ENCODE data around the gene HPGD.
A peak's percentile ranks its signal among the peaks of the same experiment; 100 is the strongest.

HPGD gene

DNA sequence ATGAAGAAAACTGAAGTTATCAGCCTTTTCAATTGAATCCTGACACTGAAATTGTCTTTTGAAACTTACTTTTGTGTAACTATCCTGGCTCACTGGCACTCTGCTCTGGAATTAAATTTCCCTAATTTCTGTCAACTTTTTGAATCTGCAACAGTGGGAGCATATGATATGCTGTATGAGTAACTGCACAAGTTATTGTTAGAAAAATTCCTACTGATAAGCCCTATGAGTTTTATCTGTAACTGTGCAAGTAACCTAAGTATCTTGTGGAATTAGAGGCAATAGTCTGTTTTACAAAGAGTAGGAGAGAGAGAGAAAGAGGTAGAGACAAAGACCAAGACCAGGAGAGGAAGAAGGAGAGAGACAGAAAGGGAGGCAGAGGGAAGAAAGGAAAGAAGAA lies 9.2 kb upstream of the HPGD start:
- TF ChIP-seq CTCF (IDR thresholded peaks at IDR 0.05) (no peak), ZFX (IDR thresholded peaks at IDR 0.05; ENCODE audit: borderline replicate concordance) (no peak)
- H3K27ac ChIP-seq = no peak overlapping the region

DNA sequence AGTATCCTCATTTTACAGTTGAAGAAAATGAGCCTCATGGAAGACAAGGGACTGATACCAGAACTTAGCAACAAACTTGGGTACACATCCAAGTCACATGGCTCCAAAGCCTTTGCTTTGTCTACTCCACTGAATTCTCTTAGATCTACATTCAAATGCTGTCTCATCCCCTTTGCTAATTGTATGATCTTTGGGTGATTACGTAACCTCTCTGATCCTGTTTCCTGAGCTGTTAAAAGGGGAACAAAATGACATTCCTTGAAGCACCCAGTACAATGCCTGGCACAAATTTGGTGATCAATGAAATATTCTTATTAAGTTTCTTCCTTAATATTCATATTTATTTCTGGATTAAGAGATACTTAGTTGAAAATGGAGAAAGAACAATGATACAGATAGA lies 5.9 kb upstream of the HPGD start:
- no peak overlapping the region for H3K27ac ChIP-seq
- no peak for TF ChIP-seq CTCF (IDR thresholded peaks at IDR 0.05)
- no peak for TF ChIP-seq ZFX (IDR thresholded peaks at IDR 0.05; ENCODE audit: borderline replicate concordance)

DNA sequence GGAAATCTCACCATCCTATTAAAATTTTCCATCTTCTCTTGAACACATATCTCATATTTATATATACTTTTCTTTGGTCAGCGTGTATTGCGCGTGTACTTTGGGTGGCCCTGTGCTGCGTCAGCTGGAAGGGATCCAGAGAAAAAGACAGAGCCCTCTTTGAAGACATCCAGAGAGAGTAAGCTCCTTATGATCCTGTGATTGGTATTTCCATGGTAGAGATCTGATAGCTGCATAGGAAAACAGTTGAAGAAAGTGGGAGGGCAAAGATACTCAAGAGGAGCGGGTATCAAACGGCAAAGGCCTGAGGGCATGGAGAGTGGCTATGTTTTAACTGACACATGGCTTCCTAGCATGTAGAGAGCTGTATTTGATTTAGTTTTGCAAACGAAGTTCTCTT lies 4.4 kb upstream of the HPGD start:
- no peak overlapping the region for H3K27ac ChIP-seq
- no peak for TF ChIP-seq CTCF (IDR thresholded peaks at IDR 0.05)
- no peak for TF ChIP-seq ZFX (IDR thresholded peaks at IDR 0.05; ENCODE audit: borderline replicate concordance)

- H3K27ac ChIP-seq = peak overlapping the region; percentile 93
- TF ChIP-seq ZFX (IDR thresholded peaks at IDR 0.05; ENCODE audit: borderline replicate concordance) = no peak
- no peak for TF ChIP-seq CTCF (IDR thresholded peaks at IDR 0.05)
Observed at GRCh38 chr4:174524242-174524641, 2.0 kb upstream of the HPGD start.

DNA sequence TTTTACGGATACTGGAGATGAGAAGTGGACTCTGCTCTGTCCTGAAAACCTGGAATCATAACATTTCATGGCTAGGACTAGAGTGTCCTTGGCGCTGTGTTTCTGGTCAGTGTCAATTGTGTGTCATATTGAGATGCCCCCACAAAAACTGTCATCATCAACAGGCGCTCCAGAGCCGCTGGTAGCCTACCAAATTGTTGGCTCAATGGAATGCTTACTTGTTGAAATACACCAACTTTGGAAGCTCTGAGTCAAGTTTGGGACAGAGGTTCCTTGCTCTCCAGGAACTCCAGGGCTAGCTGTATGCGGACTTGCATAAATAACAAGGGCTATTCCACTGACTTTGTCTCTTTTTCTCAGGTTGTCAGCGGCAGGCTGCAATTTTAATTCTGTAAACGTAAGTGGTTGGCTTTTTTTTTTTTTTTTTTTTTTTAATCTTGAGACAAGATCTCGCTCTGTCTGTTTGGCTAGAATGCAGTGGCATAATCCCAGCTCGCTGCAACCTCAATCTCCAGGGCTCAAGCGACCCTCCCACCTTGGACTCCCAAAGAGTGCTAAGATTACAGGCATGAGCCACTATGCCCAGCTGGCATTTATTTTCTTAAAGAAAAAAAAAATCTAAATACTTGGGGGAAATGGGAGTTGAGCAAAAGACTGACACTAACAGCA lies 871 bp upstream of the HPGD start:
- peak overlapping the region; percentile 93 for H3K27ac ChIP-seq
- TF ChIP-seq CTCF (IDR thresholded peaks at IDR 0.05) (no peak), ZFX (IDR thresholded peaks at IDR 0.05; ENCODE audit: borderline replicate concordance) (no peak)

GRCh38 chr4:174521800-174522182 lies 497 bp downstream of the HPGD start:
- peak overlapping the region; percentile 93 for H3K27ac ChIP-seq
- TF ChIP-seq ZFX (IDR thresholded peaks at IDR 0.05; ENCODE audit: borderline replicate concordance) (no peak), CTCF (IDR thresholded peaks at IDR 0.05) (peak; percentile 13; the same call in 1 of the 2 replicates)

DNA sequence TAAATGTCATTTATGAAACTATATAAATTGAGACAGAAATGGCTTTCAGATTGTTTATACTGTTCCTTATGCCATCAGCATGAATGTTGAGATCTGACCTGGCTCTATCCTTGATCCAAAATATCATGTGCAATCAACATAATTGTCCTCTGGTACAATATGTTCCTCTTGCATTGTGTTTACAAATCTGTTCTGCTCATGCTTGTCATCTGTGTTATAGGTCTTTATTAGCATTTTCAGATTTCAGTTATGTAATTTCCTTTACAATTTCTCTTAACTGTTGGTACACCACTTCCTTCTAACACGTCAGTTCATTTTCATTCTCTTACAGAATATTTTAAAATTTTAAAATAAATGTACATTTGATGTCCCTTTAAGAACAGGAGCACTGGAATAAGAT lies 1.6 kb downstream of the HPGD start:
- peak overlapping the region; percentile 93 for H3K27ac ChIP-seq
- TF ChIP-seq CTCF (IDR thresholded peaks at IDR 0.05) = no peak
- no peak for TF ChIP-seq ZFX (IDR thresholded peaks at IDR 0.05; ENCODE audit: borderline replicate concordance)
